ENCODE measurements around the gene MGAT5.

The MGAT5 gene

DNA sequence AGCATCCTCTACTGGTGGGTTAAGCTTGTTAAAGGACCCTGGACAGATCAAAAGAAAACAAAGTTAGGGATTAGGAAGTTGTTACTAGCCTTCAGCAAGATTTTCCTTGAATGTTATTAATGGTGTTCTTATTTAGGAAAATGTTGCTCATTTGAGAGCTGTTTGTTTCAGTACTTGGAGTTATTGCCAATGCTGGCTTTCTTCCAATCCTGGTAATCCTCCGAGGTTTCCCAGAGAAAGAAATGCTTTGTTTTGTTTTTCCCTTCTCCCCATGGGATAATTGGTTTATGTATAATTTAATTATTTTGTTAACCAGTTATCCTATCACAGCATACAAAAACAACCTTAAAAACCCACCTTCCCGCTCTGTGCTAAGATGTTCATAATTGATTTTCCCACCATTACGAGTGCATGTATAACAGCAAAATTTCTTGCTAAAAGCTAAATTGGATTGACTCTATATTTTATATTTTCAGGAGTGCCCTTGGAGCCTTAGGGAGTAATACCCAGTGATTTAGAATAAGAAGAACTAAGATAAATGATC lies 79.8 kb downstream of the MGAT5 start:
- DNase-seq (ENCODE audit: low read depth in 1 of 2, low spot score in 1 of 2): no peak

- no peak for DNase-seq (ENCODE audit: low read depth in 1 of 2, low spot score in 1 of 2)
These were observed 80.9 kb downstream of the MGAT5 start for GRCh38 chr2:134334542-134335353.

DNA sequence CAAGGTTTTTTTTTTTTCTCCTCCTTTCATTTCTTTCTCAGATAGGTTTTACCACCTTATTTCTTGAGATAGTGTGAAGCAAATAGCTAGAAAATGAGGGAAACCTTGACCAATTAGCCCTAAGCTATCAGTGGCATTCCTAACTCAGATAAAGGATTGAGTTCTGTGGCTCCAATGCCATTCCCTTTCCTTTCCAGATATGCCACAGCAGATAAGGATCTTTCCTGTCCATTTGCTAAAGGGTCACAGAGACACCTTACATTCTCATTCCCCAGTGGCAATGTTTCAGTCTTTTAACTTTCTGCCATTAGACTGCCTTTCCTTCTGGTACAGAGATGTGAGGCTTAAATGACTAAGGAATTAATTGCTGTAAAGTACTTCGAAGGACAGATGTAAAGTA lies 81.7 kb downstream of the MGAT5 start:
- no peak for DNase-seq (ENCODE audit: low read depth in 1 of 2, low spot score in 1 of 2)

- no peak for DNase-seq (ENCODE audit: low read depth in 1 of 2, low spot score in 1 of 2)
These were observed 82.5 kb downstream of the MGAT5 start for GRCh38 chr2:134336352-134336751.

DNA sequence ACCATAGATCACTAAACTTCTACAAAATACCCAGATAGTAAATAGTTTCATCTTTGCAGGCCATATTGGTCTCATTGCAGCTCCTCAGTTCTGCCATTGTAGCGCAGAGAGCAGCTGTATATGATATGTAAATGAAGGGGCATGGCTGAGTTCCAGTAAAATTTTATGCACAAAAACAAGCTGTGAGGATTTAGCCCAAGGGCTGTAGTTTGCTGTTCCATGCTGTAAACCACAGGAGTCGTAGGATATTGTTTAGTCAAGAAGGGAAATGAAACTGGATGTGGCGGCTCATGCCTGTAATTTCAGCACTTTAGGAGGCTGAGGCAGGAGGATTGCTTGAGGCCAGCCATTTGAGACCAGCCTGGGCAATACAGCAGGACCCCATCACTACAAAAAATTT lies 83.0 kb downstream of the MGAT5 start:
- DNase-seq (ENCODE audit: low read depth in 1 of 2, low spot score in 1 of 2): no peak

GRCh38 chr2:134337631-134338030 lies 83.8 kb downstream of the MGAT5 start:
- no peak for DNase-seq (ENCODE audit: low read depth in 1 of 2, low spot score in 1 of 2)

DNA sequence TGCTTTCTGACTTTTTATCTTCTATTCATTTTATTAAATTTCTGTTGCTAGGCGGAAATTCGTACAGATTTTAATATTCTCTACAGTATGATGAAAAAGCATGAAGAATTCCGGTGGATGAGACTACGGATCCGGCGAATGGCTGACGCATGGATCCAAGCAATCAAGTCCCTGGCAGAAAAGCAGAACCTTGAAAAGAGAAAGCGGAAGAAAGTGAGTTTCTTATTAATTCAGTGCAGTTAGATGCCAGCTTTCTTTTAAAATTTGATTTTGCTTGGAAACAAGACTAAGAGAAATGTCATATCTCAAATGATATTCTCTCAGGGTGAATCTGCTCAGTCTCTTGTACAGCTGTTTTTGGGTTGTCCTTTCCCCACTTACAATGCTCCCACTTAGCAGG lies 84.3 kb downstream of the MGAT5 start:
- DNase-seq (ENCODE audit: low read depth in 1 of 2, low spot score in 1 of 2): no peak

DNA sequence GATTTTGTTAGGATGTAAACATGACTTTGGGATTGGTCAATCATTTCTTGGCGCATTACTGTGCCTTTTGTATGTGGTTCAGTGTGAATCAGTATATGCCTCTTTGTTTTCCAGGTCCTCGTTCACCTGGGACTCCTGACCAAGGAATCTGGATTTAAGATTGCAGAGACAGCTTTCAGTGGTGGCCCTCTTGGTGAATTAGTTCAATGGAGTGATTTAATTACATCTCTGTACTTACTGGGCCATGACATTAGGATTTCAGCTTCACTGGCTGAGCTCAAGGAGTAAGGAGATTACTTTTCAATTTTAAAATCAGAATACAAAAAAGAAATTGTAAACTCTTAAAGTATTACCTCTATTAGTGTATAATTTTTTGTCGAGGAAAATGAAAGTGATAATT lies 87.6 kb downstream of the MGAT5 start:
- no peak for DNase-seq (ENCODE audit: low read depth in 1 of 2, low spot score in 1 of 2)

DNA sequence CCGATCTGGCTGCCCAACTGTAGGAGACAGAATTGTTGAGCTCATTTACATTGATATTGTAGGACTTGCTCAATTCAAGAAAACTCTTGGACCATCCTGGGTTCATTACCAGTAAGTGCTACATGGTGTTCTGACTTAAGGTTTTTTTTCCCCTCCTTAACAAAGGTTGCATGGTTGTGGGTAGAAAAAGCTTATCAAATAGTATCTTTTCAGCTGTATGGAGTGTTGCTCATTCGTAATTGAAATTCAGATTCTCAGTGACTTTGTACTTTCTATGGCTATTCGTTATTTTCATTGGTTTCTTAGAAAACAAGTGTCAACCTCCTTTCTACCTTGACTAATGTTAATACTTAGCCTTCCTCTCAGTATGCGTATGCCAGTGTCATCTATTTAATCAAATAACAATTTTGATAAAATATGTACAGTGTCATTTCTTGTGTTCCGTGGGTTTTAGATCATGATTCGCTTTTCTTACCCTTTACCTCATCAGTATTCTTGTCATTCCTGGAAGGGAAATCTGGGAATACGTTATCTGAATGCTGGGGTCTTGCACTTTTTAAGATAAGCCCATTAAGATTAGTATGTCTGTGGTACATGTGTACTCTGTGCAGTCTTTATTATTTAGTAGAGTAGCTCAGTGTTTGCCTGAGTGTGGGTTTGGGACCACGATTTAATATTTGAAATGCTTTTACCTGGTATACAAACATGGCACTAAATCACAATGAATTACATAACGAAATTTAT lies 91.3 kb downstream of the MGAT5 start:
- DNase-seq (ENCODE audit: low read depth in 1 of 2, low spot score in 1 of 2): no peak

DNA sequence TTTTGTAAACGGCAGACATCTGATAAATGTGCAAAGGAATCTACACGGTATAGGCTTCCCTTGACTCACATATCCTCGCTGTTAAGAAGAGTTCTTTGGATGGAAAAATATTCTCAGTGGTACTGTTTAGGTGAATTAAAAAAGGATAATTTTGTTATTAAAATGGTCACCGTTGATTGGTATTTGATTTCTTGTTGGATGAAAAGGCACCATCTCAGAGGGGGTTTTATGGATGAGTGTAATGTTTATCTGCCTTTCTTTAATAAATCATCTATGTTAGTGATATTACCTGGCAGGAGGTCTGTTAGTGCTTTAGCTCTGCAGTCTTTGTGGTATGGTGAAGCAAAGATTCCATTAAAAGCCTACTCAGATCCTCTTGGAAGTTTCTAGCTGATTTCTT lies 92.3 kb downstream of the MGAT5 start:
- no peak for DNase-seq (ENCODE audit: low read depth in 1 of 2, low spot score in 1 of 2)

- DNase-seq (ENCODE audit: low read depth in 1 of 2, low spot score in 1 of 2): no peak
These were observed 93.9 kb downstream of the MGAT5 start for GRCh38 chr2:134347756-134348155.

DNA sequence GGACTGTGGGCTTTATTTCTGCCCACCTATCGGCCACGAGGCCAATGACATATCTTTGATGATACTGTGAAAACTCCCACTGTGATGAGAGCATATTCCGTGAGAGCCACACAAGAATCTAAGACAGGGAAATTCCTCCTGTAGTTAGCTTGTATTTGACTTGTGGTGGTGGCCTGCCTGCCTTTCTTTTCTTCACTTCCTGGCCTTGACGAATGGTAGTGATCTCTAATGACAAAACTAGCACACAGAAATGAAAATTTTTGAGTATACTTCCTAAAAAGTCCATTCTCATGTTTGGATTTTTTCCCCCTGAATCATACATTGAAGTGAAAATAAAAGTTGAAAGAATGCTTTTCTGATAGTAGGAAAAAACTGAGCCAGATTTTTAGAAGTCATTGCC lies 94.4 kb downstream of the MGAT5 start:
- no peak for DNase-seq (ENCODE audit: low read depth in 1 of 2, low spot score in 1 of 2)

GRCh38 chr2:134348760-134349159 lies 94.9 kb downstream of the MGAT5 start:
- DNase-seq (ENCODE audit: low read depth in 1 of 2, low spot score in 1 of 2): no peak

GRCh38 chr2:134351016-134351415 lies 97.1 kb downstream of the MGAT5 start:
- no peak for DNase-seq (ENCODE audit: low read depth in 1 of 2, low spot score in 1 of 2)

DNA sequence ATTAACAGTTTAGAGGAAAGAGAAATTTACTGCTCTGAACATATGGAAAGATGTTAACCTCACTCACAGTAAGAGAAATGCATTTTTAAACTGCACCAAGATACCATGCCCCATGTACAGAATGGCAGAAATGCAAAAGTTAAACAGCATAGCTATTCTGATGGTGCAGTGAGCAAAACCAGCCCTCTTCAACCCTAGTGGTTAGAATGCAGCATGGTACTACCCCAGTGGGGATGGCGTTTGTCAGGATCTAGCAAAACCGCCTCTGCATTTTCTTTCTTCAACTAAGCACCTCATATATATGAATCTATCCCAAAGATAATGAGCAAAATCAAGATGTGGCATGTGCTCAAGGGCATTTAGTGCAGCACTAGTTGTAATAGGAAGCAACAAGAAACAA lies 98.0 kb downstream of the MGAT5 start:
- DNase-seq (ENCODE audit: low read depth in 1 of 2, low spot score in 1 of 2): no peak

DNA sequence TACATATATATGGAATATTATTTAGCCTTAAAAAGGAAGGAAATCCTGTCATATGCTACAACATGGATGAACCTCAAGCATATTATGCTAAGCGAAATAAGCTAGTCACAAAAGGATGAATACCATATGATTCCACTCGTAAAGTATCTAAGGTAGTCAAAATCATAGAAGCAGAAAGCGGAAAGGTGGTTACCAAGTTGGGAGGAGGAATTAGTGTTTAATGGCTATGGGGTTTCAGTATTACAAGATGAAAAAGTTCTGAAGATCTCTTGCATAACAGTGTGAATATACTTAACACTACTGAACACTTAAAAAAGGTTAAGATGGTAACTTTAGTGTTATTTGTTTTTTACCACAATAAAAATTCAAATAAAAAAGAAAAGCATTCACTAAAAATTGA lies 99.0 kb downstream of the MGAT5 start:
- no peak for DNase-seq (ENCODE audit: low read depth in 1 of 2, low spot score in 1 of 2)

- DNase-seq (ENCODE audit: low read depth in 1 of 2, low spot score in 1 of 2): no peak
These were observed 100.7 kb downstream of the MGAT5 start for GRCh38 chr2:134354611-134355010.

DNA sequence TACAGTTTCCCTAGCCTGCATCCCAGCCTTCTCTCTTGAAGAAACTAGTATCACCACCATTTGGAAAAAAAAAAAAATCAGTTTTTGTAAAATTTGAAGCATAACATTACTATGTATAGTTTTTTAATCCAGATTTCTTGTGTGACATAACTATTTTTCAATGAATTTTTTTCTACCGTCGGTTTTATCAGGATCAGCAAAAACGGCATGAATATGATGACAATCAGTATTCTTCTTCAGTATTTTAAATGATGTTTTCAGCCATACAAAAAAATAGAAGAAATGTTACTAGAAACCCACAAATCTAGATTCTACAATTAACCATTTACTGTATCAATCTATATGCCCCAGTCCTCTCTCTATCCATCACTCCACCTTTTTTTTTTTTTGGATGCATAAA lies 103.9 kb downstream of the MGAT5 start:
- DNase-seq (ENCODE audit: low read depth in 1 of 2, low spot score in 1 of 2): no peak

DNA sequence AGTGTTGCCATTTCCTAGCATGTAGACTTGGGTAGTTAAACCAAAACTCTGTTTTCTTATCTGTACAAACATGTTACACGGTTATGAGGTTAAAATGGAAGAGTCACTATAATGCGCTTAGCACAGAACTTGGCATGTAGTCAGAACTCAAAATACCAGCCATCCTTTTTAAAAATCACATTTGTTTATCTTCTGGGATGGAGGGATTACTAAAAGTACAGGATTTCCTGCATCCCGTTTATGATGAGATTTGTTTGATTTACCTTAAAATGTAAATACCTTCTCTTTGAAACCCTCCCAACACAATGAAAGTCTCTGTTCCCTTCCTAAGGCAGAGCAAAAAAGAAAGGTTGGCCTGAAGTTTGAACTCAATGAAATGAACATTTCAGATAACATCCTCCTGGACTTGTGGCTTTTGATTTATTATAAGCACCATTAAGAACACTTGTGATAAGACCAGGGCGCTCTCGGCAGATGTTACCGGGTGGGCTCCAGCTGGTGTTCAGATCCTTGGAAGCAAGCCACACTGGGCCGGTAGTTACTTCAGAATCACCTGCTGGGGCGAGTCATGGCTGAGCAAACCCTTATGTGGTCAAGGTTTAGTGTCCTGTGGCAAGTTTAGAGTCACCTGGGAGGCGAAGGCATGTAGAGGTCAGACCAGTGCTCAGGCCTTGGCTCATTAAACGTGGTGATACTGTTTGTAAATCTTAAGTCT lies 105.7 kb downstream of the MGAT5 start:
- DNase-seq (ENCODE audit: low read depth in 1 of 2, low spot score in 1 of 2): no peak

DNA sequence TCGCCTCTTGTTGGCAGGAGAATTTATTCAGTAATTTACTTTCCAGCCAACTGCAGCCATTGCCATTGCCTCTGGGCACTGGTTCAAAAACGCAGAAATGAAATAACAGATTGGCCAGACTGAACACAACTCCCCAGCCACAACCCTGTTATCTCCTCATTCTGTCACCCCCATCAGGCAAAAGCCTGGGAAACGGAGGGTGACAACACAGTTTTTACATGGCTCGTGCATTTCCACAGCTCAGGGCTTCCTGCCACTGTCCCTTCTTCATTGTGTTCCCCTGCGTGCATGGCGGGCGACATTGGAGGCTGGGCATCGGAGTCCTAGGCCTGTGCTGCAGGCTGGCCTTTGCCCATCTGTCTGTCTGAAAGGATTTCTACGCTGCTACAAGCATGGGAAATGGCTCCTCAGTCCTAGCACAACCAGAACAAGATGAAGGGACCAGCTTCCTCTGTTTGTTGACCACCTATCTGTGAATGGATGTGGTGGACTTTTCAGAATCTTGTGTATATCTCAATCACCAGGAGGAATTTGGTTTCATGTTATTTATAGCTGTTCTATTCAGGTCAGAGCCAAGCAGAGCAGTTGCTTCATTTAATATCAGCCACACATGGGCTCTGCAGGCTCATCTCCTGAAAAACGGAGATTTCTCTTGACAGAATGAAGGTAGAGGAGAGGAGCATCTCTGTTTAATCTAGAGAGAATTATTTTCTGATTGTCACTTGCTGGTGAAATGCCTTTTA lies 107.0 kb downstream of the MGAT5 start:
- no peak for DNase-seq (ENCODE audit: low read depth in 1 of 2, low spot score in 1 of 2)

- no peak for DNase-seq (ENCODE audit: low read depth in 1 of 2, low spot score in 1 of 2)
These were observed 107.8 kb downstream of the MGAT5 start for GRCh38 chr2:134361648-134362047.

Data from activated CD4-positive, alpha-beta T cell treated with anti-CD3 and anti-CD28 coated beads, Interleukin-2, amount 50 U/mL, for 24 hours (primary cell).